ENCODE data around the gene PDE12. TPM values are rescaled to one million over a fixed set of nuclear protein-coding genes. Genes with fewer than 3 reads are reported as not detected.
A peak's percentile ranks its signal among the peaks of the same experiment; 100 is the strongest.

The PDE12 gene
- total and polyA plus RNA-seq, 2 of the 13 experiments (the other 11 are each of a cell fraction or from before 2014, with no cell fraction given), result 9.0 to 17.8 TPM

GRCh38 chr3:57596495-57597126 lies 40.5 kb downstream of the PDE12 start (continued):
- TF ChIP-seq UBTF (CRISPR knock-in tag; IDR thresholded peaks at IDR 0.05), result peak; percentile 61; the same call in 1 of the 2 replicates
- no peak for TF ChIP-seq ATAD3A (CRISPR knock-in tag; IDR thresholded peaks at IDR 0.05)
- peak; percentile 91 for TF ChIP-seq ZNF263 (CRISPR knock-in tag; IDR thresholded peaks at IDR 0.05)
- no peak for TF ChIP-seq ZNF530 (CRISPR knock-in tag; IDR thresholded peaks at IDR 0.05; ENCODE audit: low read depth)
- TF ChIP-seq NBN (conservative IDR thresholded peaks at IDR 0.05), result no peak
- no peak for TF ChIP-seq ZNF512 (CRISPR knock-in tag; IDR thresholded peaks at IDR 0.05)
- TF ChIP-seq SAP130 (CRISPR knock-in tag; IDR thresholded peaks at IDR 0.05; ENCODE audit: low read depth), result peak; percentile 63
- TF ChIP-seq ZNF362 (CRISPR knock-in tag; IDR thresholded peaks at IDR 0.05; ENCODE audit: borderline replicate concordance), result no peak
- TF ChIP-seq ZNF704 (CRISPR knock-in tag; IDR thresholded peaks at IDR 0.05; ENCODE audit: borderline replicate concordance), result no peak
- TF ChIP-seq HMGA1 (CRISPR knock-in tag; conservative IDR thresholded peaks at IDR 0.05), result no peak
- TF ChIP-seq RXRB (CRISPR knock-in tag; IDR thresholded peaks at IDR 0.05; ENCODE audit: borderline replicate concordance), result 0 out of 2 replicates have a peak, but pooled peaks have one; percentile 26
- no peak for TF ChIP-seq THAP8 (CRISPR knock-in tag; IDR thresholded peaks at IDR 0.05; ENCODE audit: borderline replicate concordance)
- no peak for TF ChIP-seq ZNF280B (CRISPR knock-in tag; IDR thresholded peaks at IDR 0.05; ENCODE audit: borderline replicate concordance)
- no peak for TF ChIP-seq SMARCE1 (IDR thresholded peaks at IDR 0.05; ENCODE audit: borderline replicate concordance)
- no peak for TF ChIP-seq CBX5 (CRISPR knock-in tag; IDR thresholded peaks at IDR 0.05; ENCODE audit: borderline replicate concordance)
- no peak for TF ChIP-seq ZNF746 (CRISPR knock-in tag; IDR thresholded peaks at IDR 0.05)
- peak; percentile 80 for TF ChIP-seq ZNF281 (CRISPR knock-in tag; IDR thresholded peaks at IDR 0.05; ENCODE audit: borderline replicate concordance)

Measured in HepG2 (cell line).